HUES48 (cell line): Measurements from ENCODE around the gene RAB28.

ENCODE experiments used
- H3K27ac ChIP-seq: one replicate; pipeline ENCODE4 v1.7.0; 2013; ENCODE audit warnings: low read depth, low read length, inconsistent platforms
- H3K27me3 ChIP-seq: 2 replicates; pipeline ENCODE4 v1.6.1; 2013; ENCODE audit warnings: mild to moderate bottlenecking, low read length; ENCODE audit not compliant: control insufficient read depth, insufficient read depth
- H3K36me3 ChIP-seq: 2 replicates; pipeline ENCODE4 v1.6.1; 2013; ENCODE audit warnings: low read length; ENCODE audit not compliant: control insufficient read depth, insufficient read depth
- H3K4me1 ChIP-seq: 2 replicates; pipeline ENCODE4 v1.6.1; 2013; ENCODE audit warnings: mild to moderate bottlenecking, low read length; ENCODE audit not compliant: control insufficient read depth, insufficient read depth
- H3K4me3 ChIP-seq: 2 replicates; pipeline ENCODE4 v1.5.1; 2013; ENCODE audit warnings: mild to moderate bottlenecking, low read depth, low read length
- H3K9ac ChIP-seq: 2 replicates; pipeline ENCODE4 v1.6.1; 2013; ENCODE audit warnings: mild to moderate bottlenecking, low read depth, low read length, moderate library complexity
- H3K9me3 ChIP-seq: 2 replicates; pipeline ENCODE4 v1.6.1; 2013; ENCODE audit warnings: low read length; ENCODE audit not compliant: control insufficient read depth, insufficient read depth

The RAB28 gene

GRCh38 chr4:13368217-13368616 lies 115.9 kb downstream of the RAB28 start:
- Histone ChIP-seq H3K27ac (no peak overlapping the region), H3K27me3 (no peaks in the 10 kb centered on the region), H3K36me3 (no peaks in the 10 kb centered on the region), H3K4me1 (no peaks in the 10 kb centered on the region), H3K4me3 (no peak overlapping the region), H3K9ac (no peak overlapping the region), H3K9me3 (no peaks in the 10 kb centered on the region)

GRCh38 chr4:13367691-13368090 lies 116.4 kb downstream of the RAB28 start:
- H3K9me3 ChIP-seq = no peaks in the 10 kb centered on the region
- H3K27me3 ChIP-seq = no peaks in the 10 kb centered on the region
- no peaks in the 10 kb centered on the region for H3K4me1 ChIP-seq
- H3K36me3 ChIP-seq = no peaks in the 10 kb centered on the region
- no peak overlapping the region for H3K9ac ChIP-seq
- no peak overlapping the region for H3K4me3 ChIP-seq
- no peak overlapping the region for H3K27ac ChIP-seq

- Histone ChIP-seq H3K27ac (no peak overlapping the region), H3K27me3 (no peaks in the 10 kb centered on the region), H3K9me3 (no peaks in the 10 kb centered on the region), H3K9ac (no peak overlapping the region), H3K4me1 (no peaks in the 10 kb centered on the region), H3K4me3 (no peak overlapping the region), H3K36me3 (no peaks in the 10 kb centered on the region)
Measured at GRCh38 chr4:13367244-13367643, 116.9 kb downstream of the RAB28 start.

- Histone ChIP-seq H3K9ac (no peak overlapping the region), H3K36me3 (no peaks in the 10 kb centered on the region), H3K27ac (no peak overlapping the region)
Measured at GRCh38 chr4:13365195-13365594, 118.9 kb downstream of the RAB28 start.

GRCh38 chr4:13364653-13365052 lies 119.5 kb downstream of the RAB28 start:
- Histone ChIP-seq H3K27me3 (no peaks in the 10 kb centered on the region), H3K4me1 (no peaks in the 10 kb centered on the region), H3K4me3 (no peak overlapping the region), H3K9ac (no peak overlapping the region), H3K36me3 (no peaks in the 10 kb centered on the region), H3K27ac (no peak overlapping the region), H3K9me3 (no peaks in the 10 kb centered on the region)

More at GRCh38 chr4:13365195-13365594, 118.9 kb downstream of the RAB28 start:
- Histone ChIP-seq H3K27me3 (no peaks in the 10 kb centered on the region), H3K9me3 (no peaks in the 10 kb centered on the region), H3K4me1 (no peaks in the 10 kb centered on the region), H3K4me3 (no peak overlapping the region)

DNA sequence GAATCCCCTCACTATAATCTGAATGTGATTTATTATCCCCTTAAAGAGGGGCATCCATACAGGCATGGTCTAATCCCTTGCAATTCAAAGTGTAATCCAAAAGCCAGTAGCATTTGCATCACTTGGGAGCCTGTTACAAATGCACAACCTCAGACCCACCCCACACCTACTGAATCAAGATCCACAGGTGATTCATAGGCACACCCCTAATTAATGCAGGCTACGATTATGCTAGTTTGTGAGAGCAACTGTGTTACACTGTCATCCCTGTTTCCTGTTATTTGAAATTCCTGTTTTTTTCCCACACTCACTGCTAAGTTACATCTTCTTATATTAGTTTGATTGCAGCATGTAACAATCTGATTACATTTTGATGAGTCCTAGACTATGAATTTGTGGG lies 120.0 kb downstream of the RAB28 start:
- no peak overlapping the region for H3K27ac ChIP-seq
- no peaks in the 10 kb centered on the region for H3K36me3 ChIP-seq
- H3K4me3 ChIP-seq = no peak overlapping the region
- H3K9me3 ChIP-seq = no peaks in the 10 kb centered on the region
- no peak overlapping the region for H3K9ac ChIP-seq
- H3K4me1 ChIP-seq = no peaks in the 10 kb centered on the region
- no peaks in the 10 kb centered on the region for H3K27me3 ChIP-seq

DNA sequence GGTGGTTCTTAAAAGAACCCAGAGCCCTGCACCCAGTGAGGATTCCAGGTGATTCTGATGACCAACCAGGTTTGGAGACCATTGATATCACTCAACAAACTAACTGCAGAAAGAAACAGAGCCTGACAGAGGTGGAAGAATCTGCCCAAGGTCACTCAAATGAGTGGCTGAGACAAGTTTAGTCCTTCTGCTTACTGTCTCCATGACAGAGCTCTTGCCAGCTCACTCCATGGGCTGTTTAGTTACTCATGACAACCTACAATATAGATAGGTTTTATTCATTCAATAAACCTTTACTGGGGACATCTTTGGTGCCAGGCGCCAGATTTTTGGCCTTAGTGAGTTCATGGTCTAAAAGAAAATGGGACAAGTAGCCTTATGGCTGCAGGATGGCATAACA lies 124.3 kb downstream of the RAB28 start:
- Histone ChIP-seq H3K9ac (no peak overlapping the region), H3K4me3 (no peak overlapping the region), H3K36me3 (no peaks in the 10 kb centered on the region), H3K9me3 (no peaks in the 10 kb centered on the region), H3K27me3 (no peaks in the 10 kb centered on the region), H3K4me1 (no peaks in the 10 kb centered on the region), H3K27ac (no peak overlapping the region)

DNA sequence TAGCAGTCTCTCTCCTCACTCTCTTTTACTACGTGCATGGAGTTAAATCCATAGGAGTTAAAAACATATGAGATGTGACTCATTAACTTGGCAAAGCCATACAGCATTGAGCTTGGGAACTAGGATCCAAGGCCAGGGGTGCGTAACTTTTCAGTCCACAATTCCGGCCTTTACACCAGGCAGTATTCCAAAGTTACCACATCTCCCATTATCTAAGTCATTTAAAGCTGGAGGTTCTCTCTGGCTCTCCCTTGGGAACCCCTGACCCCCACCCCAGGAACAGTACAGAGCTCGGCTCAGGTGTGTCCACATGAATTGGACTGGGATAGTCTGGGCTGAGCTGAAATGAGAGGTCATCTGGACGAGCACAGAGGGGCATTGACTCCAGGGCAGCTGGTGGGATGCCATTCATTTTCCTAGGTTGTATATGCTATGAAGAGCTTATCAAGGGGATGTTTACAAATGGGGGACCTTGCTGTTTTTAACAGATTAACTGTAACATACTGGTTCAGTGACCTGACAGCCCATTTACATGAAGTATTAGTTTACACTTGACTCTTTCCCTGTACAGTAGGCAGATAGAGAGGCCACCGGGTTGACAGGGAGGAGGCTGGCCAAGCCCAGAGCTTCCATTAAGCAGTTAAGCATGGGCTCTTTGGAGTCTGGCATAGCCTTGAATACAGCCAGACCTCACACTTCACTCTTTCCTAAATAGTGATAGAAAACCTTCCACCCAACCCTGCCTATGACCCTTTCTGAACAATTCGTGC lies 128.8 kb downstream of the RAB28 start:
- Histone ChIP-seq H3K36me3 (no peaks in the 10 kb centered on the region), H3K4me1 (no peaks in the 10 kb centered on the region), H3K27me3 (no peaks in the 10 kb centered on the region), H3K9ac (no peak overlapping the region), H3K9me3 (no peaks in the 10 kb centered on the region), H3K4me3 (no peak overlapping the region), H3K27ac (no peak overlapping the region)

GRCh38 chr4:13349096-13349495 lies 135.0 kb downstream of the RAB28 start:
- H3K36me3 ChIP-seq = no peaks in the 10 kb centered on the region
- H3K9ac ChIP-seq = no peak overlapping the region
- H3K27me3 ChIP-seq = no peaks in the 10 kb centered on the region
- no peak overlapping the region for H3K27ac ChIP-seq
- H3K9me3 ChIP-seq = peaks cover 3% of the 10 kb centered on the region; the same call in 1 of the 2 replicates
- no peaks in the 10 kb centered on the region for H3K4me1 ChIP-seq
- no peak overlapping the region for H3K4me3 ChIP-seq

DNA sequence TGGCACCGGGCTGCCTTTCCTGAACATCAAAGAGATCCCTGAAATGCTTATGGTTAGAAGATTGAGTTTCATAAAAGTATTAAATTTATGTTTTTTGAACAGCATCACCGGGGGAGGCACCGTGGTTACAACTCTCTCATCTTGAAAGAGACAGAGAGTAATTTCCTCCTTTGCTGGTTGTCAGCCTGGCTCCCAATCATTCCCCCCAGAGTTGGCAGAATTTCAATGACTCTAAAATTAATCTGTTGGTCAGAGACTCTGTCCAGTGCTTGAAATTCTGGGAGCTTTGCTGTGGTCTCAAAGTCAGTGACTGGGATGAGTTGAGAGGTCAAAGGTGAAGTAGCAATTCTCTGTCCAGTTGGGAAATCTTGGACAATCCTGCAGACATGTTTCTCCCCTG lies 135.9 kb downstream of the RAB28 start:
- Histone ChIP-seq H3K4me1 (no peaks in the 10 kb centered on the region), H3K27me3 (no peaks in the 10 kb centered on the region), H3K36me3 (no peaks in the 10 kb centered on the region), H3K9me3 (peaks cover 3% of the 10 kb centered on the region; the same call in 1 of the 2 replicates), H3K9ac (no peak overlapping the region), H3K4me3 (no peak overlapping the region), H3K27ac (no peak overlapping the region)

- H3K9ac ChIP-seq = no peak overlapping the region
- H3K4me1 ChIP-seq = no peaks in the 10 kb centered on the region
- peaks cover 3% of the 10 kb centered on the region; the same call in 1 of the 2 replicates for H3K9me3 ChIP-seq
- no peak overlapping the region for H3K27ac ChIP-seq
- H3K36me3 ChIP-seq = no peaks in the 10 kb centered on the region
- no peaks in the 10 kb centered on the region for H3K27me3 ChIP-seq
- no peak overlapping the region for H3K4me3 ChIP-seq
Measured at GRCh38 chr4:13347517-13348125, 136.5 kb downstream of the RAB28 start.
